Fibroblast of mammary gland (primary cell): Measurements from ENCODE around the gene TSPAN5.

ENCODE experiments used
- DNase-seq: peaks from one replicate; pipeline ENCODE4 v3.0.0-alpha.2; 2010; ENCODE audit warnings: low read depth
- H3K4me3 ChIP-seq: 2 replicates; pipeline ENCODE4 v1.5.1; 2011; ENCODE audit warnings: low read depth, mild to moderate bottlenecking, low read length, moderate library complexity; ENCODE audit not compliant: control insufficient read depth
- CTCF ChIP-seq: conservative IDR thresholded peaks from 2 replicates; pipeline ENCODE4 v1.5.1; 2011; ENCODE audit warnings: low read depth, low read length, inconsistent platforms; ENCODE audit not compliant: control insufficient read depth, insufficient read depth

TSPAN5 gene

GRCh38 chr4:98507299-98507698, 151.1 kb downstream of the TSPAN5 start:
- TF ChIP-seq CTCF = no peak
- DNase-seq = no peak
- no peak overlapping the region for H3K4me3 ChIP-seq

GRCh38 chr4:98506462-98507132, 151.8 kb downstream of the TSPAN5 start:
- DNase-seq = no peak
- TF ChIP-seq CTCF = peak; percentile 39
- no peak overlapping the region for H3K4me3 ChIP-seq

- H3K4me3 ChIP-seq = no peak overlapping the region
- no peak for TF ChIP-seq CTCF
- no peak for DNase-seq
Measured at GRCh38 chr4:98505992-98506391, 152.4 kb downstream of the TSPAN5 start.

- H3K4me3 ChIP-seq = no peak overlapping the region
- no peak for TF ChIP-seq CTCF
- no peak for DNase-seq
Measured at GRCh38 chr4:98504091-98504490, 154.3 kb downstream of the TSPAN5 start.

GRCh38 chr4:98503676-98504075, 154.7 kb downstream of the TSPAN5 start:
- DNase-seq = no peak
- TF ChIP-seq CTCF = no peak
- no peak overlapping the region for H3K4me3 ChIP-seq

- DNase-seq = no peak
- TF ChIP-seq CTCF = no peak
Measured at GRCh38 chr4:98502624-98503023, 155.8 kb downstream of the TSPAN5 start.

GRCh38 chr4:98502031-98502430, 156.4 kb downstream of the TSPAN5 start:
- TF ChIP-seq CTCF = no peak
- no peak for DNase-seq
- no peak overlapping the region for H3K4me3 ChIP-seq

More at GRCh38 chr4:98502624-98503023, 155.8 kb downstream of the TSPAN5 start:
- no peak overlapping the region for H3K4me3 ChIP-seq
